Measurements from ENCODE around the gene BAG1. TPM values are rescaled to one million over a fixed set of nuclear protein-coding genes. Genes with fewer than 3 reads are reported as not detected.

The BAG1 gene
- polyA plus RNA-seq, result 100 to 1,000 TPM in 1 of 3 donors, 10 to 100 TPM in 2; 88.3 to 121 (median 99.5) TPM

GRCh38 chr9:33264473-33265177 is at the start of gene BAG1, which contains the start of gene CHMP5:
TSS of gene BAG1 (minus strand) at chr9:33264708.
TSS of gene CHMP5 (plus strand) at chr9:33265049. CDS start at chr9:33265079, 30 bp downstream.
- peak within 1 kb of the TSS; percentile 87 for H3K27ac ChIP-seq (ENCODE audit: low read depth, low read length)
- WGBS, 3 donors, result 0 to 1% (median 0%) methylated on average over 53 to 67 of the region's 67 CpGs

DNA sequence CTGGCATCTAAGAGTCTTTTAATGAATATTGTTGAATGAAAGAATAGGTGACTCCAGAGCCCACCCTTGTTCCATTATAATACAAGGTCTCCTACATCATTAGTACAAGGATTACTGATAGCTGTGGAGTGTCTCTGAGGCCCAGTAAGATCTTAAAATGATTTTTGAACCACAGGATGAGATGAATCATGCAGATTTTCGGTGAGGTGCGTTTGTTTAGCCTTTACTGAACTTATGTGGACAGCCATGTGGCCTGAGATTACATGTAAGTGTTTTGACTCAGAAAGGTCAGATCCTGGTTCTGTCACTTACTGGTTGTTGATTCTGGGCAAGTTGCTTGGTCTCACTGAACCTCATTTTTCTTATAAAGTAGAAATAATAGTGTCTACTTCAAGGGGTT is 47.4 kb upstream of the BAG1 start:
- WGBS, 3 donors, result 89 to 94% (median 92%) methylated on average over 2 of the region's 2 CpGs
- H3K27ac ChIP-seq (ENCODE audit: low read depth, low read length), result no peak overlapping the region

DNA sequence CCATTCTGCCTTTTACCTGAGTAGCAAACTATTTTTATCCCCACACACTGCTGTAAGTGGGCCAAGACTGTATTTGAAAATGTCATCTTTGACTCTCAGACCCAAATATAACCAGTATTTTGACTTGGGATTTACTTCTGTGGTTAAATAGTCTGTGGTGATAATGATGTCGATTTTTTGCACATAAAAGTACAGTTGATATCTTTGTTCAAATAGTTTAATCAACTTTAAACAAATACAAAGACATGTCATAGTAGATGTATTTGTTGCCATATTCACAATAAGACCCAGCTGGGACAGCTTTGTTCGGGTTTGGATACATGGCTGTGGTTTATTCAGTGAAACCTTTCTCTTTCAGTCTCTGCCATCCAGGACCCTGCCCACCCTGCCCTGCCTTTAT is 46.2 kb upstream of the BAG1 start:
- 30 to 93% (median 90%) methylated on average over 2 of the region's 2 CpGs for WGBS, 3 donors
- H3K27ac ChIP-seq (ENCODE audit: low read depth, low read length), result no peak overlapping the region

DNA sequence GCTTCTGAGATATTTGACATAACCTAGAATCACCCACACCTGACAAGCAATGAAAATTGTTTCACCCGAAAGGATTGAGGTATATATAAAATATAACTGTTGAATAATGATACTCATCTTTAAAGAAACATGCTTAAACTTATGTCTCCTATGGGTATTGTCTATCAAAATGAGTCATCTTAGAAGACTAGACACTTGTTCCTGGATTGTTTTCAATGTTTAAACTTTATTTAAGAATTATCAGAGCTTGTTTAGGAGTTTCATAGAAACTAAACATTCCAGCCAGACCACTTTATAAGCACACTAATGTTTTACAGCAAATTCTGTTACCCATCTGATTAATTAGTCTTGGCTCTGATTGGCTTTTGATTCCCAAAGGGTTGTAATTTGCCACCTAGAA is 45.4 kb upstream of the BAG1 start:
- H3K27ac ChIP-seq (ENCODE audit: low read depth, low read length), result no peak overlapping the region
- WGBS, 3 donors, result 89 to 97% (median 93%) methylated on average over 1 of the region's 1 CpG

DNA sequence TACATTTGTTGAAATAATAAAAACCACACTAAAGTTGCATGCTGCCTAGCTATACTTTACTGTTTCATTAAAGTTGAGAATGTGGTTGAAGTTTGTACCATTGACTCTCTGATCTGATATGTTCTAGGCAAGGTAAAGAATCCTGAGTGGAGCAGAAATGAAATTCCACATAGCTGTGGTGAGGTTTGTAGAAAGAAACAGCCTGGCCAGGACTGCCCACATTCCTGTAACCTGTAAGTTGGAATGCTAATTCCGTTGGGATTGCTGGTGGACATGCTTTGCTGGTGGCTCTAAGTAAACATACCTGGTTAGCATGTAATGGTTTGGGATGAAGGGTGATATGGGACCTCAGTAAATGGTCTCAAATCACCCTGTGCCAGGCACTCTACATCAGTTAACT is 42.6 kb upstream of the BAG1 start:
- 92 to 95% (median 93%) methylated on average over 1 of the region's 1 CpG for WGBS, 3 donors

DNA sequence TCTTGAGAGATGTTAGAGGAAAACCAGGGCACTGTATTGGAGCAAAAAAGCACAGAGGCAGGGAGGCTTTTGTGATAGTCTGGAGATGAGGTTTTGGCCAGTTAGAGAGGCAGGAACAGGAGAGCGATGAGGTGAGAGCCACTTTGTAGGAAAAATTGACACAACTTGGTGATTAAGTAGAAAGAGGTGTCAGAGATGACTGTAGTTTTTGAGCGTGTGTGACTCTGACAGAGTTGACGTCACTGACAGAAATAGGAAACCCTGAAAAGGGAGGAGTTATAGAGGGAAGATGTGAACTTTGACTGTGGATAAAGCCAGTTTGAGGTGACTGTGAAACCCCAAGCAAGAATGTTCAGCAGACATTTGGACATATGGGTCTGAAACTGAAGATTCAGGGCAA is 41.5 kb upstream of the BAG1 start:
- WGBS, 3 donors, result 87 to 99% (median 88%) methylated on average over 3 of the region's 3 CpGs
- no peak overlapping the region for H3K27ac ChIP-seq (ENCODE audit: low read depth, low read length)

More for the DNA sequence above, 42.6 kb upstream of the BAG1 start:
- H3K27ac ChIP-seq (ENCODE audit: low read depth, low read length), result no peak overlapping the region

- 84 to 91% (median 89%) methylated on average over 1 of the region's 1 CpG for WGBS, 3 donors
- H3K27ac ChIP-seq (ENCODE audit: low read depth, low read length), result no peak overlapping the region
These were observed 39.9 kb upstream of the BAG1 start for GRCh38 chr9:33304362-33304761.

- no peak overlapping the region for H3K27ac ChIP-seq (ENCODE audit: low read depth, low read length)
These were observed 36.0 kb upstream of the BAG1 start for GRCh38 chr9:33300546-33300945.

GRCh38 chr9:33297432-33297831 is 32.9 kb upstream of the BAG1 start:
- H3K27ac ChIP-seq (ENCODE audit: low read depth, low read length), result no peak overlapping the region
- WGBS, 3 donors, result 31 to 47% (median 39%) methylated on average over 1 of the region's 1 CpG

More at GRCh38 chr9:33300546-33300945, 36.0 kb upstream of the BAG1 start:
- 78 to 94% (median 86%) methylated on average over 2 of the region's 2 CpGs for WGBS, 3 donors

DNA sequence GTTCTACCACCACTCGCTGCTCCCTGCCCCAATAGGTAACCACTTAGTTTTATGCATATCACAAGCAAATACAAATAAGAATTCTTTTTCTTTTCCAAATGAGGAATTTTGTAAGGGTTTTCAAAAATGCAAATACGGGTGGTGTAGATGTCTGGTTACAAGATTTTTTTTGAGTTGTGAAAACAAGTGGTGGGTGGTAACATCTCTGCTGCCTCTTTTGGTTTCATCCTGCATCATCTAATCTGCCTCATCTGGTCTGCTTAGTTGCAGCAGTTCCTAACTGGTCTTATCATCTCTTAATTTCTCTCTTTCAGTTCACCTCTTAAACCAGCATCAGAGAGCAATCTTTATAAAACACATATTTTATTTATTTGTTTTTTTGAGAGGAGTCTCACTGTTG is 31.1 kb upstream of the BAG1 start:
- no peak overlapping the region for H3K27ac ChIP-seq (ENCODE audit: low read depth, low read length)
- 84 to 94% (median 89%) methylated on average over 2 of the region's 2 CpGs for WGBS, 3 donors

DNA sequence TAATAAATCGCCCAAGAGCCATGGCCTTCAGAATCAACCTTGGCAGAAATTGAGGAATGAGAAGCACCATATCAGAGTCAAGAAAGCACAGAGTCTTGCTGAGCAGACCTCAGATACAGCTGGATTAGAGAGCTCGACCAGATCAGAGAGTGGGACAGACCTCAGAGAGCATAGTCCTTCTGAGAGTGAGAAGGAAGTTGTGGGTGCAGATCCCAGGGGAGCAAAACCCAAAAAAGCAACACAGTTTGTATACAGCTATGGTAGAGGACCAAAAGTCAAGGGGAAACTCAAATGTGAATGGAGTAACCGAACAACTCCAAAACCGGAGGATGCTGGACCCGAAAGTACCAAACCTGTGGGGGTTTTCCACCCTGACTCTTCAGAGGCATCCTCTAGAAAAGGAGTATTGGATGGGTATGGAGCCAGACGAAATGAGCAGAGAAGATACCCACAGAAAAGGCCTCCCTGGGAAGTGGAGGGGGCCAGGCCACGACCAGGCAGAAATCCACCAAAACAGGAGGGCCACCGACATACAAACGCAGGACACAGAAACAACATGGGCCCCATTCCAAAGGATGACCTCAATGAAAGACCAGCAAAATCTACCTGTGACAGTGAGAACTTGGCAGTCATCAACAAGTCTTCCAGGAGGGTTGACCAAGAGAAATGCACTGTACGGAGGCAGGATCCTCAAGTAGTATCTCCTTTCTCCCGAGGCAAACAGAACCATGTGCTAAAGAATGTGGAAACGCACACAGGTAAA is 30.3 kb upstream of the BAG1 start:
- WGBS, 3 donors, result 89 to 92% (median 89%) methylated on average over 12 of the region's 12 CpGs
- H3K27ac ChIP-seq (ENCODE audit: low read depth, low read length), result no peak overlapping the region

- H3K27ac ChIP-seq (ENCODE audit: low read depth, low read length), result no peak overlapping the region
- WGBS, 3 donors, result 79 to 92% (median 88%) methylated on average over 2 of the region's 2 CpGs
These were observed 29.3 kb upstream of the BAG1 start for GRCh38 chr9:33293782-33294181.

GRCh38 chr9:33291901-33292300 is 27.4 kb upstream of the BAG1 start:
- WGBS, 3 donors, result 83 to 89% (median 89%) methylated on average over 5 of the region's 5 CpGs
- no peak overlapping the region for H3K27ac ChIP-seq (ENCODE audit: low read depth, low read length)

DNA sequence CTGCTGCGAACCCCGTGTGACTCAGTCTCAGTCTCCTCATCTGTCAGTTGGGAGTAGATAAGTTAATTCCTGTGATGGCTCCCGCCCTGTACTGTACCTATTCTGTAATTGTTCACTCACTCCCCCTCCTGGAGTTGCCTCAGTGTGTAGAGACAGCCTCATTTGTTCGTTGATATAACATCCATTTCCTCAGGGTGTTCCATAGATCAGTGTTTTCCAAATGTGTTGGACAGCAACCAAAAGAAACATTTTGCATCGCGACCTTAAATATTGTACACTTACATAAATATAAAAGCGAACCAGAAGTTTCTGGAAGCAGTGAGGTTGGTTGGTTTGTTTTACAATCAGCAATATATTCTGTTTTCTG is 26.5 kb upstream of the BAG1 start:
- WGBS, 3 donors, result 11 to 20% (median 15%) methylated on average over 7 of the region's 7 CpGs
- peak overlapping the region; percentile 99 for H3K27ac ChIP-seq (ENCODE audit: low read depth, low read length)

- 0% methylated on average over 63 of the region's 63 CpGs for WGBS, 3 donors
These were observed 25.9 kb upstream of the BAG1 start, which contains the start of gene NFX1 for GRCh38 chr9:33290247-33291030. TSS of gene NFX1 (plus strand) at chr9:33290516. CDS start at chr9:33290573, 57 bp downstream.

GRCh38 chr9:33289936-33290246 is 25.4 kb upstream of the BAG1 start:
- peak overlapping the region; percentile 97 for H3K27ac ChIP-seq (ENCODE audit: low read depth, low read length)
- WGBS, 3 donors, result 0 to 1% (median 0%) methylated on average over 14 of the region's 14 CpGs

More at GRCh38 chr9:33290247-33291030, 25.9 kb upstream of the BAG1 start, which contains the start of gene NFX1:
- H3K27ac ChIP-seq (ENCODE audit: low read depth, low read length), result peak within 1 kb of the TSS; percentile 99

GRCh38 chr9:33289496-33289895 is 25.0 kb upstream of the BAG1 start:
- WGBS, 3 donors, result 3 to 14% (median 8%) methylated on average over 10 to 12 of the region's 12 CpGs
- peak overlapping the region; percentile 97 for H3K27ac ChIP-seq (ENCODE audit: low read depth, low read length)

GRCh38 chr9:33288828-33289483 is 24.4 kb upstream of the BAG1 start:
- no peak overlapping the region for H3K27ac ChIP-seq (ENCODE audit: low read depth, low read length)
- 68 to 82% (median 70%) methylated on average over 12 to 14 of the region's 14 CpGs for WGBS, 3 donors
